Neural progenitor cell (in vitro differentiated cells): ENCODE measurements around the gene GSE1. TPM values are rescaled to one million over a fixed set of nuclear protein-coding genes. Genes with fewer than 3 reads are reported as not detected.

Experiments used
- DNase-seq: peaks from one replicate; pipeline ENCODE4 v3.0.0-alpha.2; 2016; ENCODE audit warnings: low spot score
- H2AFZ ChIP-seq: fragments of 200-600 bp; sonication (generic); replicated peaks from 2 replicates; pipeline ENCODE4 v1.6.1; 2016; ENCODE audit warnings: antibody characterized with exemption
- H3F3A ChIP-seq: fragments of 200-600 bp; sonication (generic); 2 replicates; pipeline ENCODE4 v1.6.1; 2016; ENCODE audit warnings: antibody characterized with exemption, low read depth
- H3K27ac ChIP-seq: fragments of 200-600 bp; sonication (generic); 2 replicates; pipeline ENCODE4 v1.5.1; 2016; ENCODE audit warnings: mild to moderate bottlenecking
- H3K27me3 ChIP-seq: fragments of 200-600 bp; sonication (generic); 2 replicates; pipeline ENCODE4 v1.6.1; 2016; ENCODE audit warnings: mild to moderate bottlenecking, moderate library complexity
- H3K36me3 ChIP-seq: fragments of 200-600 bp; sonication (generic); 2 replicates; pipeline ENCODE4 v1.5.1; 2016
- H3K4me1 ChIP-seq: fragments of 200-600 bp; sonication (generic); 2 replicates; pipeline ENCODE4 v1.6.1; 2016; ENCODE audit warnings: mixed run types
- H3K4me2 ChIP-seq: fragments of 200-600 bp; sonication (generic); 2 replicates; pipeline ENCODE4 v1.6.1; 2016
- H3K4me3 ChIP-seq: fragments of 200-600 bp; sonication (generic); 2 replicates; pipeline ENCODE4 v1.5.1; 2016
- H3K79me2 ChIP-seq: fragments of 200-600 bp; sonication (generic); 2 replicates; pipeline ENCODE4 v1.6.1; 2016; ENCODE audit warnings: low read depth
- H3K9ac ChIP-seq: fragments of 200-600 bp; sonication (generic); 2 replicates; pipeline ENCODE4 v1.6.1; 2016
- H3K9me3 ChIP-seq: fragments of 200-600 bp; sonication (generic); 2 replicates; pipeline ENCODE4 v1.5.1; 2016; ENCODE audit warnings: low read depth
- H4K20me1 ChIP-seq: fragments of 200-600 bp; sonication (generic); 2 replicates; pipeline ENCODE4 v1.6.1; 2016; ENCODE audit warnings: low read depth
- H3K27ac Mint-ChIP-seq: 3 replicates; pipeline ENCODE4 v1.8.0; 2021; ENCODE audit warnings: mixed read lengths
- H3K27me3 Mint-ChIP-seq: 2 replicates; pipeline ENCODE4 v1.8.0; 2022; ENCODE audit warnings: low read depth, mild to moderate bottlenecking, inconsistent platforms, moderate library complexity, mixed read lengths; ENCODE audit not compliant: insufficient read depth
- H3K36me3 Mint-ChIP-seq: 3 replicates; pipeline ENCODE4 v1.8.0; 2021; ENCODE audit warnings: mixed read lengths
- H3K4me1 Mint-ChIP-seq: 3 replicates; pipeline ENCODE4 v1.8.0; 2021; ENCODE audit warnings: mixed read lengths
- H3K4me3 Mint-ChIP-seq: 3 replicates; pipeline ENCODE4 v1.8.0; 2021; ENCODE audit warnings: mild to moderate bottlenecking, moderate library complexity, mixed read lengths
- H3K9me3 Mint-ChIP-seq: 3 replicates; pipeline ENCODE4 v1.8.0; 2020; ENCODE audit warnings: mixed read lengths
- EZH2 ChIP-seq: fragments of 200-600 bp; sonication (generic); IDR thresholded peaks from 2 replicates; pipeline ENCODE4 v1.6.1; 2017; ENCODE audit warnings: antibody characterized with exemption, mild to moderate bottlenecking, moderate library complexity
- EZH2phosphoT487 ChIP-seq: fragments of 200-600 bp; sonication (generic); IDR thresholded peaks from 2 replicates; pipeline ENCODE4 v1.6.1; 2017; ENCODE audit warnings: antibody characterized with exemption
- total RNA-seq: library from RNA; depleted of rRNA; stranded (reverse); fragments of >200 nt; gene quantifications from 2 replicates; pipeline ENCODE4 v1.2.3, GENCODE V29; 2015; ENCODE audit warnings: low replicate concordance
- TF ChIP-seq, protein P1 (sequence below): fragments of 200-600 bp; sonication (generic); IDR thresholded peaks from 2 replicates; pipeline ENCODE4 v1.5.1; 2017; ENCODE audit warnings: antibody characterized with exemption, mild to moderate bottlenecking

Gene GSE1
- total RNA-seq, 1 donor from 2014 or later = 7.7 TPM

DNA sequence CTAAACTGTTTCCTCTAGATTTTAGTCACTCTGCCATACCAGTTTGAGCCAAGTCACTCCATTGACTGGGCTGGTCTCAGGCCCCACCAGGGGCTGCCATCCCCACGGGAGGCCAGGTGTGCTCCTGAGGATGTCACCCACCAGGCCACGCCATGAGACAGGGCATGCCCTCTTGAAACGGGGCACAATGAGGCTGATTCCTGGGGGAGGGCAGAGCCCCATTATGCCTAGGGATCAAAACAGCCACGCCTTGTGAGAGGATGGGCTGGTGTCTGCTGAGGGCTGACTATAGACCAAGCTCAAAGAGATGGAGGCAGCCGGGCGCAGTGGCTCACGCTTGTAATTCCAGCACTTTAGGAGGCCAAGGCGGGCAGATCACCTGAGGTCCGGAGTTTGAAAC, 54.1 kb downstream of the GSE1 start:
- Mint-ChIP-seq H3K27me3 (peaks cover 14% of the 10 kb centered on the region), H3K36me3 (peaks cover 53% of the 10 kb centered on the region), H3K4me3 (no peak overlapping the region), H3K9me3 (no peaks in the 10 kb centered on the region), H3K4me1 (peaks cover 11% of the 10 kb centered on the region), H3K27ac (no peak overlapping the region)
- DNase-seq = no peak
- Histone ChIP-seq H3K36me3 (no peaks in the 10 kb centered on the region), H3K4me3 (no peak overlapping the region), H3K27me3 (no peaks in the 10 kb centered on the region), H3K4me1 (peaks cover 10% of the 10 kb centered on the region), H4K20me1 (peaks cover 4% of the 10 kb centered on the region), H3F3A (peaks cover 16% of the 10 kb centered on the region), H3K4me2 (no peak overlapping the region), H3K9ac (no peak overlapping the region), H3K79me2 (no peaks in the 10 kb centered on the region), H3K27ac (no peak overlapping the region), H3K9me3 (no peaks in the 10 kb centered on the region), H2AFZ (no peak overlapping the region)
- TF ChIP-seq EZH2 (no peak), EZH2phosphoT487 (no peak)
- TF ChIP-seq, protein P1, sequence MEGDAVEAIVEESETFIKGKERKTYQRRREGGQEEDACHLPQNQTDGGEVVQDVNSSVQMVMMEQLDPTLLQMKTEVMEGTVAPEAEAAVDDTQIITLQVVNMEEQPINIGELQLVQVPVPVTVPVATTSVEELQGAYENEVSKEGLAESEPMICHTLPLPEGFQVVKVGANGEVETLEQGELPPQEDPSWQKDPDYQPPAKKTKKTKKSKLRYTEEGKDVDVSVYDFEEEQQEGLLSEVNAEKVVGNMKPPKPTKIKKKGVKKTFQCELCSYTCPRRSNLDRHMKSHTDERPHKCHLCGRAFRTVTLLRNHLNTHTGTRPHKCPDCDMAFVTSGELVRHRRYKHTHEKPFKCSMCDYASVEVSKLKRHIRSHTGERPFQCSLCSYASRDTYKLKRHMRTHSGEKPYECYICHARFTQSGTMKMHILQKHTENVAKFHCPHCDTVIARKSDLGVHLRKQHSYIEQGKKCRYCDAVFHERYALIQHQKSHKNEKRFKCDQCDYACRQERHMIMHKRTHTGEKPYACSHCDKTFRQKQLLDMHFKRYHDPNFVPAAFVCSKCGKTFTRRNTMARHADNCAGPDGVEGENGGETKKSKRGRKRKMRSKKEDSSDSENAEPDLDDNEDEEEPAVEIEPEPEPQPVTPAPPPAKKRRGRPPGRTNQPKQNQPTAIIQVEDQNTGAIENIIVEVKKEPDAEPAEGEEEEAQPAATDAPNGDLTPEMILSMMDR = no peak

DNA sequence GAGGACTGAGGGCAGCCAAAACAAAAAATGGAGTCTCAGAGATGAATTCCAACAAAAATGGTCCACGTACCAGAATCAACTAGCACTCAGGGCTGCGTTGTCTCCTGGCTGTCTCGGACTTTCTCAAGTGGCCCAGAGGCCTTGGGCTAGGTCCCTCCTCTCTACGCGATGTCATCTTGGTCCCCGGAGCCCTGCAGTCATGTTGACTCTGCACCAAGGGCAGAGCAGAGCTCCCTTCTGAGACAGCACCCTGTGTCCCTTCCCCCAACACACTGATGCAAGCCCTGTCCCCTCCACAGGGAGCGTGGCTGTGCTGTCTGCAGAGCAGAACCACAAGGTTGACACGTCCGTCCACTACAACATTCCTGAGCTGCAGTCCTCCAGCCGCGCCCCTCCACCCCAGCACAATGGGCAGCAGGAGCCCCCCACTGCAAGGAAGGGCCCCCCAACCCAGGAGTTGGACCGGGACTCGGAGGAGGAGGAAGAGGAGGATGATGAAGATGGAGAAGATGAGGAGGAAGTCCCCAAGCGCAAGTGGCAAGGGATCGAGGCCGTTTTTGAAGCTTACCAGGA, 54.8 kb downstream of the GSE1 start:
- Histone ChIP-seq H3K9me3 (no peaks in the 10 kb centered on the region), H2AFZ (no peak overlapping the region), H3K4me3 (no peak overlapping the region), H3K27ac (no peak overlapping the region), H3K27me3 (no peaks in the 10 kb centered on the region), H3K4me2 (no peak overlapping the region), H3K9ac (no peak overlapping the region), H3F3A (peaks cover 10% of the 10 kb centered on the region), H4K20me1 (peaks cover under 1% of the 10 kb centered on the region), H3K79me2 (no peaks in the 10 kb centered on the region), H3K36me3 (no peaks in the 10 kb centered on the region), H3K4me1 (peaks cover 3% of the 10 kb centered on the region)
- Mint-ChIP-seq H3K4me1 (peaks cover 4% of the 10 kb centered on the region), H3K9me3 (no peaks in the 10 kb centered on the region), H3K36me3 (peaks cover 49% of the 10 kb centered on the region), H3K27me3 (peaks cover 9% of the 10 kb centered on the region), H3K4me3 (no peak overlapping the region), H3K27ac (no peak overlapping the region)
- DNase-seq = no peak
- TF ChIP-seq, protein P1 = no peak
- TF ChIP-seq EZH2phosphoT487 (no peak), EZH2 (no peak)

DNA sequence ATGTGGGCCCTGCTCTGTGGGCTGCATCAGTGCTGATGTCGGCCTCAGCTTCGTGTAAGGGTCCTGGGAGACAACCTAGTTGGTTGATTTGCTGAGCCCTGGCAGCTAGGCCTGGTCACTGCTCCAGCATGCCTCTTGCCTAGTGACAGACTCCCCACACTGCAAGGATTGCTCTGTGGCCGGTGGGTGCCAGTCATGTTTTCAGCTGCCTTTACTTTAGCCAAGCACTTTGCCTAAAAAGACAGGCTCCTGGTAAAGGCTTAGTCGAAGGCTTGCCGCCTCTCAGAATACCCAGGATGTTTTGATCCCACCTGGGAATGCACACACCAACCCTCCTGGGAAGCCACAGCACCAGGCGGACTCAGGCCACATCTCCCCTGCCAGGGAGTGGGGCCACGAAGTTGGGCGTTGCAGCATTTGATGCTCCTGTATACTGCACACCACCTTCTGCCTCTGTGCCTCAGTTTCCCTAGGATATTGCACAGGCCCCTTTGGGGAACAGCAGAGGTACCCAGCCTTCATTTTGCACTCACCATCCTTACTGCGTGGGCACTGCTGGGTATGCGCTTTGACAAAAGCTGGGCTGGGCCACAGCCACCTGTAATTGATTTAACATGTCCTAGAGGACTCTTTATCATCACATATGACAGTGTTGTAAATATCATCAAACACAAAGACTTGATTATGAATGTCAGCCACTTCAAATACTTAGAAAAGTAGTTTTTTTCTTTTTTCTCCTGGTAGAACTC, 55.7 kb downstream of the GSE1 start:
- TF ChIP-seq EZH2 = no peak
- no peak for TF ChIP-seq EZH2phosphoT487
- TF ChIP-seq, protein P1 = no peak
- no peak overlapping the region for H3K27ac Mint-ChIP-seq
- peaks cover 6% of the 10 kb centered on the region for H3K27me3 Mint-ChIP-seq
- Histone ChIP-seq H3K27me3 (no peaks in the 10 kb centered on the region), H3K36me3 (no peaks in the 10 kb centered on the region), H3K4me3 (no peak overlapping the region), H4K20me1 (no peaks in the 10 kb centered on the region), H3K27ac (no peak overlapping the region), H3K4me1 (no peaks in the 10 kb centered on the region), H3K9me3 (no peaks in the 10 kb centered on the region), H3K9ac (no peak overlapping the region), H3K79me2 (no peaks in the 10 kb centered on the region), H3F3A (peaks cover 3% of the 10 kb centered on the region), H2AFZ (no peak overlapping the region), H3K4me2 (no peak overlapping the region)
- DNase-seq = no peak
- H3K36me3 Mint-ChIP-seq = peaks cover 41% of the 10 kb centered on the region
- no peaks in the 10 kb centered on the region for H3K9me3 Mint-ChIP-seq
- H3K4me3 Mint-ChIP-seq = no peak overlapping the region
- H3K4me1 Mint-ChIP-seq = no peaks in the 10 kb centered on the region
